Measurements from ENCODE around the gene PTMA. TPM values are rescaled to one million over a fixed set of nuclear protein-coding genes. Genes with fewer than 3 reads are reported as not detected.
"Not testable (repeated sequence)": the region's sequence is repeated elsewhere in the genome, so short reads cannot be mapped to it uniquely, and the experiment has no call there.

The PTMA gene
- total RNA-seq, 2 experiments from 2014 or later = 2,780 to 3,053 TPM

DNA sequence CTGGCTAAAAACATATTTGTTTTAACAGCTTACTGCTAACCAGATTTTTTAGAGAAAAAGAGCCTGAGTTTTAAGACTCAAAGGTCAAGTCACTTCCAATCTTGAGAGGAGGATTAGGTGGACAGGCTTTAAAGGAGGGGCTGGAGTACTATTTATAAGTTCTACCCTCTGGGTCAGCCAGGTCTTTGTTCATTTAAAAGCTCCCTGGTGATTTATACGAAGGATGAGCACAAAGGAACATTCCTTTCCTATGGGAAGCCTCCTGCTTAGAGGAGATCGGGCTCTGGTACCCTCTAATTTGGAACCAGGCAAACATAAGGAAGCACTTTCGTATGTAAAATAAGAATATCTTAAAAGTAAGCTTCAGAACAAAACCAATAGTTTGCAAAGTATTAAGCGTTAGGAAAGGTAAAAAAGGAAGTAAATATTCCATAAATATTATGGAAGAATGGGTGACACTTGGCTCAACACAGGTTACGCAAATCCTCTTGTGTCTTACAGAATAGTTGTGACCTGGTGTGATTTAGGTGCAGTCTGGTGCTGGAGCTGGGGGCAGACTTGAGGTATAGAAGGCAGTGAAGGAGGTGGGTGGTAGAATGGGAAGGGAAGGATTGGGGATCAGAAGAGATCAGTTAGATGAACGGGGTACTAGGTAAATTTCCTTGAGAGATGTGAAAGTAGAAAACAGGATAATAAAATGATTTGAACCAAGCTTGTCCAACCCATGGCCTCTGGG, 37.1 kb downstream of the PTMA start:
- BruUV-seq (replicated peaks) = no TSS peak
- Histone ChIP-seq H4K20me1 (ENCODE audit: insufficient read depth, low read length) (no peaks in the 10 kb centered on the region), H3K4me1 (ENCODE audit: insufficient read depth, low read length, poor library complexity, severe bottlenecking) (no peaks in the 10 kb centered on the region), H3K9me3 (ENCODE audit: low read length) (no peaks in the 10 kb centered on the region), H3K9me2 (ENCODE audit: insufficient read depth, low read length) (no peaks in the 10 kb centered on the region), H3K36me3 (ENCODE audit: insufficient read depth, low read length) (no peaks in the 10 kb centered on the region), H3K27ac (ENCODE audit: low read depth, low read length, poor library complexity, severe bottlenecking) (no peak overlapping the region), H2AFZ (ENCODE audit: low read length) (no peak overlapping the region), H3K4me3 (ENCODE audit: low read depth, low read length, poor library complexity, severe bottlenecking) (no peak overlapping the region), H3K79me2 (ENCODE audit: insufficient read depth, low read depth, low read length) (no peaks in the 10 kb centered on the region), H3K4me2 (ENCODE audit: low read length) (no peak overlapping the region)
- POLR2A ChIA-PET = interaction anchor here (0.6 to 0.7 kb wide), 3 partner anchors 10 to 638 kb away, joined by 3 to 4 read pairs (median 3); no protein-coding TSS in a partner anchor
- intact Hi-C loops (cut with micrococcal nuclease; ENCODE audit: unreplicated experiment) = no loop called here
- no peak for TF ChIP-seq EZH2phosphoT487 (IDR thresholded peaks at IDR 0.05; ENCODE audit: borderline replicate concordance, low read depth, low read length)
- TF ChIP-seq, protein P1, sequence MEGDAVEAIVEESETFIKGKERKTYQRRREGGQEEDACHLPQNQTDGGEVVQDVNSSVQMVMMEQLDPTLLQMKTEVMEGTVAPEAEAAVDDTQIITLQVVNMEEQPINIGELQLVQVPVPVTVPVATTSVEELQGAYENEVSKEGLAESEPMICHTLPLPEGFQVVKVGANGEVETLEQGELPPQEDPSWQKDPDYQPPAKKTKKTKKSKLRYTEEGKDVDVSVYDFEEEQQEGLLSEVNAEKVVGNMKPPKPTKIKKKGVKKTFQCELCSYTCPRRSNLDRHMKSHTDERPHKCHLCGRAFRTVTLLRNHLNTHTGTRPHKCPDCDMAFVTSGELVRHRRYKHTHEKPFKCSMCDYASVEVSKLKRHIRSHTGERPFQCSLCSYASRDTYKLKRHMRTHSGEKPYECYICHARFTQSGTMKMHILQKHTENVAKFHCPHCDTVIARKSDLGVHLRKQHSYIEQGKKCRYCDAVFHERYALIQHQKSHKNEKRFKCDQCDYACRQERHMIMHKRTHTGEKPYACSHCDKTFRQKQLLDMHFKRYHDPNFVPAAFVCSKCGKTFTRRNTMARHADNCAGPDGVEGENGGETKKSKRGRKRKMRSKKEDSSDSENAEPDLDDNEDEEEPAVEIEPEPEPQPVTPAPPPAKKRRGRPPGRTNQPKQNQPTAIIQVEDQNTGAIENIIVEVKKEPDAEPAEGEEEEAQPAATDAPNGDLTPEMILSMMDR (conservative IDR thresholded peaks at IDR 0.05; ENCODE audit: low read length) = no peak
- CTCF ChIA-PET (ENCODE audit: unreplicated experiment) = no interaction called here
- no peak for DNase-seq (ENCODE audit: low spot score)

GRCh38 chr2:231748153-231748896, 40.0 kb downstream of the PTMA start:
- intact Hi-C loops (cut with micrococcal nuclease; ENCODE audit: unreplicated experiment) = not testable (repeated sequence)

DNA sequence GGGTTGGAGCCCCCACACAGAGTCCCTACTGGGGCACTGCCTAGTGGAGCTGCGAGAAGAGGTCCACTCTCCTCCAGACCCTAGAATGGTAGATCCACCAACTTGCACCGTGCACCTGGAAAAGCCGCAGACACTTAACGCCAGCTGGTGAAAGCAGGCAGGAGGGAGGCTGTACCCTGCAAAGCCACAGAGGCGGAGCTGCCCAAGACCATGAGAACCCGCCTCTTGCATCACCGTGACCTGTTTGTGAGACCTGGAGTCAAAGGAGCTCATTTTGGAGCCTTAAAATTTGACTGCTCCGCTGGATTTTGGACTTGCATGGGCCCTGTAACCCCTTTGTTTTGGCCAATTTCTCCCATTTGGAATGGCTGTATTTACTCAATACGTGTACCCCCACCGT, 40.7 kb downstream of the PTMA start:
- H4K20me1 ChIP-seq (ENCODE audit: insufficient read depth, low read length); H3K79me2 ChIP-seq (ENCODE audit: insufficient read depth, low read depth, low read length); H3K36me3 ChIP-seq (ENCODE audit: insufficient read depth, low read length); intact Hi-C loops (cut with micrococcal nuclease; ENCODE audit: unreplicated experiment); CTCF ChIA-PET (ENCODE audit: unreplicated experiment); H3K27ac ChIP-seq (ENCODE audit: low read depth, low read length, poor library complexity, severe bottlenecking); H2AFZ ChIP-seq (ENCODE audit: low read length); H3K9me3 ChIP-seq (ENCODE audit: low read length); H3K9me2 ChIP-seq (ENCODE audit: insufficient read depth, low read length); DNase-seq (ENCODE audit: low spot score); POLR2A ChIA-PET; BruUV-seq (replicated peaks); H3K4me3 ChIP-seq (ENCODE audit: low read depth, low read length, poor library complexity, severe bottlenecking); H3K4me1 ChIP-seq (ENCODE audit: insufficient read depth, low read length, poor library complexity, severe bottlenecking); H3K4me2 ChIP-seq (ENCODE audit: low read length): not testable (repeated sequence)

More at GRCh38 chr2:231748153-231748896, 40.0 kb downstream of the PTMA start:
- H3K79me2 ChIP-seq (ENCODE audit: insufficient read depth, low read depth, low read length); CTCF ChIA-PET (ENCODE audit: unreplicated experiment); H3K9me2 ChIP-seq (ENCODE audit: insufficient read depth, low read length); BruUV-seq (replicated peaks); H3K4me2 ChIP-seq (ENCODE audit: low read length); H3K4me1 ChIP-seq (ENCODE audit: insufficient read depth, low read length, poor library complexity, severe bottlenecking); H3K27ac ChIP-seq (ENCODE audit: low read depth, low read length, poor library complexity, severe bottlenecking); H2AFZ ChIP-seq (ENCODE audit: low read length); H3K9me3 ChIP-seq (ENCODE audit: low read length); DNase-seq (ENCODE audit: low spot score); H3K36me3 ChIP-seq (ENCODE audit: insufficient read depth, low read length); POLR2A ChIA-PET; H3K4me3 ChIP-seq (ENCODE audit: low read depth, low read length, poor library complexity, severe bottlenecking); H4K20me1 ChIP-seq (ENCODE audit: insufficient read depth, low read length): not testable (repeated sequence)
